ENCODE results near the gene PHB1. TPM values are rescaled to one million over a fixed set of nuclear protein-coding genes. Genes with fewer than 3 reads are reported as not detected.

The PHB1 gene
- total and polyA plus RNA-seq, 2 of the 8 experiments (the other 6 are each of a cell fraction or from before 2014, with no cell fraction given) = 386 to 597 TPM

DNA sequence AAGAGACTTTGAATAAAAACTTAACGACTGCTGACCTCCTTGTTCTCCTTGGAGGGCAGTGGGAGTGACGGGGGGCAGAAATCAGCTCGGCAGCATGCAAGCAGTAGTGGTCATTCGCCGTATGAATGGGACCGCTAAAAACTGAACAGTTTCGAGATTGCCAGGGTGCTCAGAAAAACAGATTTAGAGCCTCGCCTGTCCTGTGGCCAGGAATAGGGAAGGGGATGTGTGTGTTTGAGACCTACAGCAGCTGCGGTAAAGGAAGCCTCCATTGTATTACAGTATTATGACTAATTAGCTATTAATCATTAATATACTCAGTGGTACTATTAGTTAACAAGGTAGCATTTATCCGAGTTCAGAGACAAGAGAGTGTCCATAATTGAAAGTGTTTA, 52.0 kb downstream of the PHB1 start:
- H2BK12ac ChIP-seq (ENCODE audit: low read depth, low read length) = peak overlapping the region; percentile 32; the same call in 1 of the 2 replicates
- H2AK5ac ChIP-seq (ENCODE audit: low read depth, low read length) = no peak overlapping the region
- 20% methylated on average over 10 of the region's 10 CpGs; no CpG with 5 or more reads in 1 of the 2 experiments for WGBS, 2 experiments (ENCODE audit: extremely low coverage in 1 of 2, insufficient coverage in 1 of 2, insufficient read length in 1 of 2, insufficient replicate concordance in 2 of 2, low coverage in 1 of 2, low lambda C conversion rate in 2 of 2, missing lambda C conversion rate in 1 of 2)
- no peak overlapping the region for H3K4ac ChIP-seq (replicated peaks; ENCODE audit: insufficient read length, low read depth, low read length)
- H4K8ac ChIP-seq (ENCODE audit: extremely low read depth, insufficient read depth, low read length) = no peak overlapping the region
- H3K56ac ChIP-seq (replicated peaks; ENCODE audit: insufficient read length, low read depth, low read length) = peak overlapping the region; percentile 43
- H3K4me3 ChIP-seq (ENCODE audit: extremely low read depth in 1 of 4, insufficient read depth in 2 of 4, low read depth in 3 of 4, low read length in 4 of 4) = peak overlapping the region; percentile 50 to 98 (median 78)
- no peak overlapping the region for H3K23ac ChIP-seq (ENCODE audit: insufficient read length)
- H3K27me3 ChIP-seq (replicated peaks in 1 of 4; ENCODE audit: control insufficient read depth in 3 of 4, extremely low read depth in 1 of 4, insufficient read depth in 3 of 4, low read length in 3 of 4) = no peaks in the 10 kb centered on the region
- peaks cover 5 to 14% (median 7%) of the 10 kb centered on the region in 4 experiments; a peak in 6 of 7 replicates for H3K4me1 ChIP-seq (replicated peaks in 1 of 4; ENCODE audit: control insufficient read depth in 3 of 4, insufficient read depth in 4 of 4, low read length in 3 of 4)
- H4K20me1 ChIP-seq (replicated peaks in 1 of 2; ENCODE audit: control insufficient read depth in 1 of 2, insufficient read depth in 2 of 2, low read length in 2 of 2) = peaks cover 2 to 4% of the 10 kb centered on the region in 2 experiments
- H3K4me2 ChIP-seq (ENCODE audit: insufficient read depth in 1 of 2, low read depth in 2 of 2, low read length in 2 of 2) = peak overlapping the region; percentile 77 to 92
- no peaks in the 10 kb centered on the region for H3K9me3 ChIP-seq (ENCODE audit: insufficient read depth in 2 of 2, low read depth in 1 of 2, low read length in 1 of 2)
- peak overlapping the region; percentile 43; the same call in 1 of the 2 replicates for H2AFZ ChIP-seq (ENCODE audit: low read length)
- H3K79me1 ChIP-seq (ENCODE audit: low read depth, low read length) = peaks cover 5% of the 10 kb centered on the region; the same call in 1 of the 2 replicates
- ChIA-PET CTCF (ENCODE audit: partially characterized antibody) (interaction anchor here (1.1 to 3.1 kb wide), 6 partner anchors 9 to 48 kb away, joined by 3 to 10 read pairs (median 4); no protein-coding TSS in a partner anchor), POLR2A (ENCODE audit: partially characterized antibody) (interaction anchor here (0.5 to 1.5 kb wide), 6 partner anchors 9 to 128 kb away, joined by 3 to 5 read pairs (median 4); no protein-coding TSS in a partner anchor)
- peak overlapping the region; percentile 66; the same call in 1 of the 2 replicates for H3K18ac ChIP-seq (ENCODE audit: extremely low read depth, low read length)
- peaks cover 10 to 36% of the 10 kb centered on the region in 2 experiments; a peak in 3 of 4 replicates for H3K79me2 ChIP-seq (ENCODE audit: control insufficient read depth in 1 of 2, insufficient read depth in 2 of 2, low read length in 2 of 2)
- H3K27ac ChIP-seq (ENCODE audit: low read depth, low read length) = no peak overlapping the region
- H3K36me3 ChIP-seq (ENCODE audit: control insufficient read depth in 2 of 4, insufficient read depth in 4 of 4, low read length in 3 of 4) = no peaks in the 10 kb centered on the region
- peak overlapping the region in 3 of 4 experiments; percentile 10 to 67 (median 34); a peak in 4 of 7 replicates for H3K9ac ChIP-seq (replicated peaks in 1 of 4; ENCODE audit: extremely low read depth in 1 of 4, low read depth in 3 of 4, low read length in 3 of 4)
- H3K23me2 ChIP-seq (ENCODE audit: low read depth, low read length) = peaks cover 11% of the 10 kb centered on the region
- no peak overlapping the region for H3K14ac ChIP-seq (ENCODE audit: insufficient read length)
- no peak overlapping the region for H4K5ac ChIP-seq (ENCODE audit: insufficient read length, low read depth, low read length)
- H2BK120ac ChIP-seq (replicated peaks; ENCODE audit: low read depth, low read length) = no peak overlapping the region
- FAIRE-seq (no peak), DNase-seq (ENCODE audit: low read depth in 1 of 2, low spot score in 2 of 2) (no peak)
- H4K91ac ChIP-seq (replicated peaks; ENCODE audit: insufficient read length, low read length) = peak overlapping the region; percentile 41
- no peak overlapping the region; the same call in 1 of the 2 replicates for H2BK20ac ChIP-seq (ENCODE audit: low read length)
- H2BK15ac ChIP-seq (ENCODE audit: low read length) = peak overlapping the region; percentile 90; the same call in 1 of the 2 replicates
- 0 out of 2 replicates have a peak overlapping the region, but pooled peaks have one; percentile 40 for H2BK5ac ChIP-seq (ENCODE audit: low read depth, low read length)
- TF ChIP-seq KDM1A (IDR thresholded peaks at IDR 0.05; ENCODE audit: borderline replicate concordance, low read length) (no peak), FOSL1 (IDR thresholded peaks at IDR 0.05; ENCODE audit: insufficient read depth, low read depth, low read length) (no peak)
